ENCODE data around the gene ADGRV1. TPM values are rescaled to one million over a fixed set of nuclear protein-coding genes. Genes with fewer than 3 reads are reported as not detected.

The ADGRV1 gene
- total RNA-seq, 4 donors from 2014 or later: 2.5 to 7.5 (median 4.5) TPM

- 10% methylated on average over 2 of the region's 2 CpGs for WGBS
- peak overlapping the region; percentile 40 for H3K27ac ChIP-seq
- no peaks in the 10 kb centered on the region for H3K9me3 ChIP-seq
- H3K4me1 ChIP-seq: peaks cover 43% of the 10 kb centered on the region
- no peak overlapping the region for H3K4me3 ChIP-seq
- H3K27me3 ChIP-seq: no peaks in the 10 kb centered on the region
- DNase-seq (ENCODE audit: low spot score in 2 of 2): no peak
- H3K36me3 ChIP-seq: no peaks in the 10 kb centered on the region
- TF ChIP-seq POLR2AphosphoS5 (IDR thresholded peaks at IDR 0.05) (no peak), EP300 (IDR thresholded peaks at IDR 0.05) (no peak), POLR2A (IDR thresholded peaks at IDR 0.05) (no peak)
- TF ChIP-seq, protein P1, sequence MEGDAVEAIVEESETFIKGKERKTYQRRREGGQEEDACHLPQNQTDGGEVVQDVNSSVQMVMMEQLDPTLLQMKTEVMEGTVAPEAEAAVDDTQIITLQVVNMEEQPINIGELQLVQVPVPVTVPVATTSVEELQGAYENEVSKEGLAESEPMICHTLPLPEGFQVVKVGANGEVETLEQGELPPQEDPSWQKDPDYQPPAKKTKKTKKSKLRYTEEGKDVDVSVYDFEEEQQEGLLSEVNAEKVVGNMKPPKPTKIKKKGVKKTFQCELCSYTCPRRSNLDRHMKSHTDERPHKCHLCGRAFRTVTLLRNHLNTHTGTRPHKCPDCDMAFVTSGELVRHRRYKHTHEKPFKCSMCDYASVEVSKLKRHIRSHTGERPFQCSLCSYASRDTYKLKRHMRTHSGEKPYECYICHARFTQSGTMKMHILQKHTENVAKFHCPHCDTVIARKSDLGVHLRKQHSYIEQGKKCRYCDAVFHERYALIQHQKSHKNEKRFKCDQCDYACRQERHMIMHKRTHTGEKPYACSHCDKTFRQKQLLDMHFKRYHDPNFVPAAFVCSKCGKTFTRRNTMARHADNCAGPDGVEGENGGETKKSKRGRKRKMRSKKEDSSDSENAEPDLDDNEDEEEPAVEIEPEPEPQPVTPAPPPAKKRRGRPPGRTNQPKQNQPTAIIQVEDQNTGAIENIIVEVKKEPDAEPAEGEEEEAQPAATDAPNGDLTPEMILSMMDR (IDR thresholded peaks at IDR 0.05): no peak
Observed at GRCh38 chr5:91145333-91145620, 586.7 kb downstream of the ADGRV1 start.

DNA sequence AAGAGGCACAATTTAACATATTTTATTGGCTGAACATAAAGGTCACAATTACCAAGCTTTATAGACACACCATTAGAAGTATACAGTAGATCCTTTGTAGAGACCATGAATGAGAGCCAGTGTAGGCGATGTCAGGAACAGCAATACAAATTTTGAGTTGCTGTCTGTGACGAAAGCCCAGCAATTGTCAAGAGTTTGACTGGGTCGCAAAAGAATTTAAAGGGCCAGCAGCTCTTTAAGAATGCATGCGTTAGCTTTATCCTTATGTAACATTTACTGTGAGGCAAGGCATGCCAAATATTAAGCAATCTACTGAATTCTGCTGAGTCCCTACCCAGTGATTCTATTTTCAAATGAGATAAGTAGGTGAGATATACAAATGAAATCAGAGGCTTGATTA lies 587.6 kb downstream of the ADGRV1 start:
- Histone ChIP-seq H3K4me3 (no peak overlapping the region), H3K9me3 (no peaks in the 10 kb centered on the region), H3K27me3 (no peaks in the 10 kb centered on the region), H3K27ac (peak overlapping the region; percentile 19), H3K4me1 (peaks cover 46% of the 10 kb centered on the region), H3K36me3 (no peaks in the 10 kb centered on the region)
- no peak for DNase-seq (ENCODE audit: low spot score in 2 of 2)
- TF ChIP-seq, protein P1 (IDR thresholded peaks at IDR 0.05): no peak
- TF ChIP-seq POLR2AphosphoS5 (IDR thresholded peaks at IDR 0.05): no peak
- TF ChIP-seq POLR2A (IDR thresholded peaks at IDR 0.05): no peak
- no peak for TF ChIP-seq EP300 (IDR thresholded peaks at IDR 0.05)
- WGBS: 40% methylated on average over 4 of the region's 4 CpGs

DNA sequence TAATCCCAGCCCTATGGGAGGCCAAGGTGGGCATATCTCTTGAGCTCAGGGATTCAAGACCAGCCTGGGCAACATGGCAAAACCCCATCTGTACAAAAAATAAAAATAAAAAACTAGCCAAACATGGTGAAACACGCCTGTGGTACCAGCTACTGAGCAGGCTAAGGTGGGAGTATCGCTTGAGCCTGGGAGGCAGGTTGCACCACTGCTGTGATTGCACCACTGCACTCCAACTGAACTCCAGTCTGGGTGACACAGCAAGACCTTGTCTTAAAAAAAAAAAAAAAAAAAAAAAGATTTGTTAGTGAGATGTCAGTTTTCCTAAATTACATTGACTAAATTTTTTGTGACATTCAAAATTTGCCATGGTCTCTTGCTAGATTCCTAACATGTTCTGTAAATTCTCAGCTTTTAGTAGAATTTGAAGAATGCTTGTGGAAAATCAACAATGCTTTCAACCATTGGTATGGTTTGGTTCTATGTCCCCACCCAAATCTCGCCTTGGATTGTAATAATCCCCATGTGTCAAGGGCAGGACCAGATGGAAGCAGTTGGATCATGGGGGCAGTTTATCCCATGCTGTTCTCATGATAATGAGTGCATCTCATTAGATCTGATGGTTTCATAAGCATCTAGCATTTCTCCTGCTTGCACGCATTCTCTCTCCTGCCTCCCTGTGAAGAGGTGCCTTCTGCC lies 588.5 kb downstream of the ADGRV1 start:
- 77% methylated on average over 4 of the region's 4 CpGs for WGBS
- H3K4me1 ChIP-seq: peaks cover 46% of the 10 kb centered on the region
- no peak overlapping the region for H3K4me3 ChIP-seq
- TF ChIP-seq, protein P1 (IDR thresholded peaks at IDR 0.05): no peak
- no peak for TF ChIP-seq EP300 (IDR thresholded peaks at IDR 0.05)
- no peak for TF ChIP-seq POLR2A (IDR thresholded peaks at IDR 0.05)
- no peak for TF ChIP-seq POLR2AphosphoS5 (IDR thresholded peaks at IDR 0.05)
- peak in 1 of 2 donors; percentile 41 for DNase-seq (ENCODE audit: low spot score in 2 of 2)
- peak overlapping the region; percentile 19 for H3K27ac ChIP-seq
- H3K27me3 ChIP-seq: no peaks in the 10 kb centered on the region
- H3K9me3 ChIP-seq: no peaks in the 10 kb centered on the region
- no peaks in the 10 kb centered on the region for H3K36me3 ChIP-seq

DNA sequence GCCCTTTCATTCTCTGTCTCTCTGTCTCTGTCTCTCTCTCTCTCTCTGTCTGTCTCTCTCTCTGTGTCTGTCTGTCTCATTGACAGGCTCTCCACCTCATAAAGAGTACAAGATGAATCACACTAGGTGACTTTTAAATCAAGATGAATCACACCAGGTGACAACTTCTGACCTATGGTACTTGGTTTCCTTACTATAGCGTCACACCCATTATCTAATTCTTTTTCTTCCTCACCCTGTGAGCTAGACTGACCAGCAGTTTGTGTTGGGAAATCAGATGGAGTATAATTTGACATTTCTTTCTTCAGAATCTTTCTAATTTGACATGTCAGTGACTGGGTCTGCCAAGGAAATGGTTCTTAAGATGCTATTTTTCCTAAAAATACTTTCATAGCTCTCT lies 591.6 kb downstream of the ADGRV1 start:
- no peak for TF ChIP-seq POLR2A (IDR thresholded peaks at IDR 0.05)
- TF ChIP-seq, protein P1 (IDR thresholded peaks at IDR 0.05): no peak
- TF ChIP-seq EP300 (IDR thresholded peaks at IDR 0.05): no peak
- TF ChIP-seq POLR2AphosphoS5 (IDR thresholded peaks at IDR 0.05): no peak
- Histone ChIP-seq H3K4me1 (peaks cover 32% of the 10 kb centered on the region), H3K4me3 (no peak overlapping the region), H3K27ac (no peak overlapping the region), H3K27me3 (no peaks in the 10 kb centered on the region), H3K36me3 (no peaks in the 10 kb centered on the region), H3K9me3 (no peaks in the 10 kb centered on the region)
- 71% methylated on average over 1 of the region's 1 CpG for WGBS
- DNase-seq (ENCODE audit: low spot score in 2 of 2): no peak

GRCh38 chr5:91150636-91151035 lies 592.0 kb downstream of the ADGRV1 start:
- no peak overlapping the region for H3K27ac ChIP-seq
- H3K36me3 ChIP-seq: no peaks in the 10 kb centered on the region
- no peaks in the 10 kb centered on the region for H3K9me3 ChIP-seq
- H3K4me1 ChIP-seq: peaks cover 28% of the 10 kb centered on the region
- TF ChIP-seq POLR2A (IDR thresholded peaks at IDR 0.05) (no peak), EP300 (IDR thresholded peaks at IDR 0.05) (no peak), POLR2AphosphoS5 (IDR thresholded peaks at IDR 0.05) (no peak)
- TF ChIP-seq, protein P1 (IDR thresholded peaks at IDR 0.05): no peak
- no peak overlapping the region for H3K4me3 ChIP-seq
- DNase-seq (ENCODE audit: low spot score in 2 of 2): no peak
- no peaks in the 10 kb centered on the region for H3K27me3 ChIP-seq
